Endometrial microvascular endothelial cells (primary cell): ENCODE measurements around the gene CYSTM1. TPM values are rescaled to one million over a fixed set of nuclear protein-coding genes. Genes with fewer than 3 reads are reported as not detected.

Source experiments
- in situ Hi-C: cut with HindIII; loops from 2 replicates; pipeline ENCODE4 v1.10.0; 2017; ENCODE audit warnings: low sequenced_read_pairs, low pct_unique_long_range_greater_than_20kb; ENCODE audit errors: inconsistent ontology term
- total RNA-seq: library from RNA; depleted of rRNA; stranded (reverse); fragments of >200 nt; gene quantifications from one replicate; pipeline ENCODE4 v1.2.3, GENCODE V29; 2015; ENCODE audit errors: inconsistent ontology term

The CYSTM1 gene
- total RNA-seq, 1 donor from 2014 or later: 42.2 TPM

GRCh38 chr5:140243706-140244250 lies 68.8 kb downstream of the CYSTM1 start:
- in situ Hi-C loops: no loop called here

DNA sequence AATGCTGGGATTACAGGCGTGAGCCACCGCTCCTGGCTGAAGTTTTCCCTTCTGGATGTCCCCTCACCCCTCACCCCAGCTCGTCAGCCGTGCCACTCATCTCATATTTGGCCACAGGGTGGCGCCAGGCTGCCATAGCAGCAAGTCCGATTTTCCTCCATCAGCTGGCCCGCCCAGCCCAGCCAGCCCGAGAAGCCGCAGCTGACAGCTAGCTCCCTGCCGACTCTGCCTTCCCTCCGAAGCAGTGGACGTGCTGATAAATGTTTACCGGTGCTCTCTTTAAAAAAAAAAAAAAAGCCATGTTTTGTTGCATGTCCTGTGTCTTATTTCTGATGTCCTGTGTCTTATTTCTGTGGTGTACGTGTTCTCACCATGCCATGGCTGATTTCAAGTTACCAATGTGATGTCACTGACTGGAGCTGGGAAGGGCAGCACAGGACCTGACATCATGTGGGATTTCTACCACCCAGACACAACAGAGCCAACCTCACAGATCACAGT lies 69.6 kb downstream of the CYSTM1 start:
- in situ Hi-C loops: no loop called here

DNA sequence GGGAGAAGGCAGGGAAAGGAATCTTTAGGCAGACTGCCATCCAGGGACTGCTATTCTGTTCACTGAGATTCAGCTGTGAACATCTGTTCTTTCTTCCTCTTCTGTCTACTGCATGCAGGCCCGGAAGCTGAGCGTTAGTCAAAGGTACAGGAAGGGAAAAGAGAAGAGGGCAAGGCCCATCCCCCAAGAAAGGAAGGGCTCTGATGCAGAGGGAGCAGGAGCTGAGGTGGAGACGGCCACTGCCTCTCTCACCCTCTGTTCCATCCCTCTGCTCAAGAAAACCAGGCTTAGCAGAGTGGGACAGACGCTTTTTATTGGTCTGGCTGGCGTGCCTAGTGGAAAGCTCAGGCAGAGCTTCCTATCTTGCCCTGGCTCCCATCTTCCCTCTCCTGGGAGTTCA lies 70.4 kb downstream of the CYSTM1 start:
- in situ Hi-C loops: no loop called here

DNA sequence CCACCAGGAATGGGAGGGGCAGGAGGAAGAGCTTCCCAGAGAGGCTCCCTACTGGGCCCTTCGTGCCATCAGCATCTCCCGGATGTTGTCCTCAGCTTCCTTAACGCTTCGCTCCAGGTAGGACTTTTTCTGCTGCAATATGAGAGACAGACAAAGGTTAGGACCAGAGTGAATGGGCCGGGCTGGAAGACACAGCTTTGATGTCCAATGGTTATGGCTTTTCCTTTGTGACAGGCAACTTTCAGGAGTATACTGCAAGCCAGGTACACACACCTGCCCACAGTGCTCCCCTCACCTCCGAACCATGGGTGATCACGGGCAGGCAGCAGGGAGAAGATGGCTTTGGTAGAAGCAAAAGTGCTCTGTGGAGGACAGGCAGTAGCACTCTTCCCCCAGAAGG lies 70.9 kb downstream of the CYSTM1 start:
- in situ Hi-C loops: no loop called here

DNA sequence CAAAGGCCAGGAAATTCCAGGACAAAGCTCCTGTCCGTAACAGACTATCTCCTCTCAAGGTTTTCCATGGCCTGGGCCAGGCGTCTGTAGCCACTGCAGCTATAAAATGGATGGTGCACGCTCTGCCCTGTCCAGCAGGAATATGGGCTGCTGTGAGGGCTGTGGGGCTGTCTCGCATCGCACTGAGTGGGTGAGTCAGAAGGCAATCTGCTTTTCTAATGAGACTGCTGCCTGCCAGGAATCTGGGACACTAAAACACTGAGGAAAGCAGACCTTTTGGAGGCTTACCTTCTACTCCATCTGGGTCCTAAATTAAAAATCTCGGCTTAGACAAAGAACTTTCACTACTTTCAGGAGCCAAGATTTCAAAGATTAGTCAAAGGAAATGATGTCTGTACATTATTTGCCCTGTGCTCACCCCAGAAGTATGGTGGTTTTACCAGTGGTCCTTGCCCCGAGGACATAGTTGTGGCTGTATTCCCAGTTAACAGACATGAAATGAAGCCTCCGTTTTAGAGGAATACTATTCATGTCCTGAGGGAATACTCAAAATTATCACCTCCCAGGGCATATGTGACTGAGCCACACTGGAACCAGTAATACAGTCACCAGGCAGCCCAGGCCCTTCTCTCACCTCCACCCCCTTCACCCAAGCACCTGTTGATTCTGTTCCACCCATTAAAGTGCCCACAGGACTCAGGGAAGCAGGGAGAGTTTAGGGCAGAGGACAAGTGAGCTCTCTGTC lies 71.6 kb downstream of the CYSTM1 start:
- in situ Hi-C loops: no loop called here

- in situ Hi-C loops: no loop called here
Measured at GRCh38 chr5:140248414-140248813, 73.4 kb downstream of the CYSTM1 start.

DNA sequence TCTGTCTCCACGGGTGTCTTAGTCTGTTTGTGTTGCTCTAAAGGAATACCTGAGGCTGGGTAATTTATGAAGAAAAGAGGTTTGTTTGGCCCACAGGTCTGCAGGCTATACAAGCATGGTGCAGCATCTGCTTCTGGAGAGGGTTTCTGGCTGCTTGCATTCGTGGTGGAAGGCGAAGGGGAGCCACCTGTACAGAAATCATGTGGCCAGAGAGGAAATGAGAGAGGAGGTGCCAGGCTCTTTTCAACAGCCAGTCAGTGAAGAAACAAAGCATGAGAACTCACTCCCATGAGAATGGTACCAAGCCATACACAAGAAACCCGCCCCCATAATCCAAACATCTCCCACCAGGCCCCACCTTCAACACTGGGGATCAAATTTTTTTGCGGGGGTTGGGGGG lies 74.5 kb downstream of the CYSTM1 start:
- in situ Hi-C loops: no loop called here

DNA sequence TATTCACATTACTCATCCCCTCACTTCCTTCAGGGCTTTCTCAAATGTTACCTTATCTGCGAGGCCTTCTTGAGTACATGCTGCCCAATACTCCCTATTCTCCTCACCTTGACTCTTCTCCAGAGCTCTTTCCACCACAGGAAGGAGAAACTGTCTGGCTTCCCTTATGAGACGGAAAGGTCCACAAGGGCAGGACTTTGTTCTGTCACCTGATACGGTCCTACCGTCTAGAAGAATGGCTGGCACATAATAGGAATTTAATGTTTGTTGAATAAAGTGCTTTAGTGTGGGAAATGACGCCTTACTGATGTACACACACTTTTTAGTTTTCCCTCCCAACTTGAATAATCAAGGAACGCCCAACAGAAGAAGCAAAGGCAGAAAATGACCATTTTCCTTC lies 75.4 kb downstream of the CYSTM1 start:
- in situ Hi-C loops: no loop called here

- in situ Hi-C loops: no loop called here
Measured at GRCh38 chr5:140251527-140251973, 76.6 kb downstream of the CYSTM1 start.

DNA sequence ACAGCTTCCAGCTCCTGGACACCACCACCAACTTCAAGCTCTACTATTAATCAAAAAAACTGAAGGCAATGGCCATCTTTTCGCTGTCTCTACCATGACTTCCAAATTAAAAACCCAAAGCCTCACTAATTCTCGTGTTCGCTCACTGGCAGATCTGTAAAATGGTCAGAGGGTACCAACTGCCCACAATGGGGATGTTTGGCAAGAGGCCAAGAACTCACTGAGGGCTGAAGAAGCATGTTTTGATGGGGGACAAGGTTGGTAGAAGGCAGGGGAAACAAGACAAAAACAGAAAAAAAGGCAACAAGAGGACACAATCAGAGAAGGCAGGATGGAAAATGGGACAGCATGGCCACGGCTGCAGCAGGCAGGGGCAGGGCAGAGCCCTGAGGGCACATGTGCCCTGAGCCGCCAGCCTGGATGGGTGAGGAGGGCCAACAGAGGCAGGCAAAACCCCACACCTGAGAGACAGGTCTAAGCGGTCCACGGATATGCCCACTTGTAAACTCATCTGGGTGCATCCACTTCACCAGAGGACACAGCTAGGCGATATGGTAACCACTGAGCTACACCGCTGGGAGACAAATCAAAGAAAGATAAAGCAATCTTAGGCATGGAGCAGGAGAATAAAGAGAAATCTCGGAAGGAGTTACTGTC lies 77.6 kb downstream of the CYSTM1 start:
- in situ Hi-C loops: no loop called here

- in situ Hi-C loops: no loop called here
Measured at GRCh38 chr5:140253985-140254384, 79.0 kb downstream of the CYSTM1 start.

- in situ Hi-C loops: no loop called here
Measured at GRCh38 chr5:140255460-140256157, 80.6 kb downstream of the CYSTM1 start.

DNA sequence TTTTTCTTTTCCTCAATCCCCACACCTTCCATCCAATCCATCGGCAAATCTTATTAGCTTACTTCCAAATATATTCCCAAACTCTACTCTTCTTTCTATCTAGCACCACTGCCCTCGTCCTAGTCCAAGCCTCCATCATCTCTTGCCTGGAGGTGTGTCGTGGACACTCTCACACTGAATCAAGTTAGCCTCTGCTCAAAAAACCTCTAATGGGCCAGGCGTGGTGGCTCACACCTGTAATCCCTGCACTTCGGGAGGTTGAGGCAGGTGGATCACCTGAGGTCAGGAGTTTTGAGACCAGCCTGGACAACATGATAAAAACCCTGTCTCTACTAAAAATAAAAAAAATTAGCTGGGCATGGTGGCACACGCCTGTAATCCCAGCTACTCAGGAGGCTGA lies 81.7 kb downstream of the CYSTM1 start:
- in situ Hi-C loops: no loop called here

GRCh38 chr5:140258016-140258415 lies 83.0 kb downstream of the CYSTM1 start:
- in situ Hi-C loops: no loop called here

GRCh38 chr5:140258873-140259272 lies 83.9 kb downstream of the CYSTM1 start:
- in situ Hi-C loops: no loop called here

- in situ Hi-C loops: no loop called here
Measured at GRCh38 chr5:140259500-140259899, 84.5 kb downstream of the CYSTM1 start.

DNA sequence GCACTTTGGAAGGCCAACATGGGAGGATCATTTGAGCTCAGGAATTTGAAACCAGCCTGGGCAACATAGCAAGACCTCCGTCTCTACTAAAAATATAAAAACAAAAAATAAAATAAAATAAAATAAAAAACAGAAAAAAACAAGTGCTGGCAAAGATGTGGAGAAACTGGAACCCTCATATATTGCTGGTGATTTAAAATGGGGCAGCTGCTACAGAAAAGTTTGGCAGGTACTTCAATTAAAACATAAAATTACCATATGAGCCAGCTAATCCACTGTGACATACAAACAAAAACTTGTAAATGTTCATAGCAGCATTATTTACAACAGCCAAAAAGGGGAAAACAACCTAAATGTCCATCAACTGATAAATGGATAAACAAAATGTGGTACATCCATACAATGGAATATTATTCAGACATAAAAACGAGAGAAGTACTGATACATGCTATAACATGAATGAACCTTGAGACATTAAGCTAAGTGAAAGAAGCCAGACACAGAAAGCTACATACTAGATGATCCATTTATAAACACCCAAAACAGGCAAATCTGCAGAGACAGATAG lies 85.2 kb downstream of the CYSTM1 start:
- in situ Hi-C loops: no loop called here

DNA sequence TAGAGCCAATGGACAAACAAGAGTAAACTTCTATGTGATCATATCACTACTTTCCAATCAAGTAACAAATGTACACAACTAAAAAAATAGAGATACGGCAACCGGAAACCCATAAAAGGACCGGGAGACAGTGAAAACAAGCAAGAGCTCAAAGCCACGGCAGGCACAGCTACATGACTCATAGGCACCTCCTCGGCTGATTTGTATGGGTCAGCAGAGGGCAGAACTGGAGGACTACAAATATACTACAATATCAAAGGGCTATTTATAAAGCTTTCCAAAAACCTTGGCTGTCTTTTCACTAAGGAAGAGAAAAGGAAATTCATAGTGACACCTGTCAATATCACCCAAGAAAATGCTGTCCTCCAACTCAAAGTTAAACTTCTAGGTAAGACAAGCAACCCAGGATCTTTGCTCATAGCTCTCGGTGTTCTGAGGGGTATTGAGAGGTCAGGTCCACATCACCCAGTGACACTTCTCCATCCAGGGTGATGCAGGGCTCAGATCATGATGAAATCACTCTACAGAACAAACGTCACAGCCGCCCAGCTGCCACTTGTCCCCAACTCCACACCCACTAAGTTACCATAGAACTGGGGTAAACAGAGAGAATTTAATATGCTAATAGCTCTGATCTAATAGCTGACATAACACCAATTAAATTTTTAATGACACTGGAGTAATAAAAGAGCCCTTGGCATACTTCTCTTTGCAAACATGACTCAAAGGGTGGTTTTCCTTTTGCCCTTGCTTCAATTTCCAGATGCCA lies 86.6 kb downstream of the CYSTM1 start:
- in situ Hi-C loops: no loop called here

DNA sequence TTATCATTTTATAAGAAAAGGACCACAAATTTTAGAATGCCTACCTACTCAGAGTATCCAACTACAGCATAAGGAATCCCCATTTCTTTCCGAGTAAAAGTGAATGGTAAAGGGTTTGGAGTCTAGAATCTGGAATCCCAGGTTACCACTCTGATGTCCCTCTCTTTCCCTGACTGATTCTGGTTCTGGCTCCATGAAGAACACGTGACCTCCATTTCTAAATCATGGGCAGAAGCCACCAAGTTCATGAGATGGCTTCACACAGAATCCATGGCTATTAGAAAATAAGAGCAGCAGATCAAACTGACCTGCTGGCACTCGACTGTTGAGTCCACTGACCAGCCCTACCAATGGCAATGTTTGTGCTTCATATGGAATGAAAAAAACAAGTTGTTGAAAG lies 87.2 kb downstream of the CYSTM1 start:
- in situ Hi-C loops: no loop called here
